Right lobe of liver (tissue), 6 donors: ENCODE data around the gene ARHGAP33. TPM values are rescaled to one million over a fixed set of nuclear protein-coding genes. Genes with fewer than 3 reads are reported as not detected.

Source experiments
- ATAC-seq, 4 donors: fragments of 200-7000 bp; cut with Tn5 transposase; one replicate each; pipeline ENCODE4 v1.9.1; 2020; ENCODE audit warnings: mild to moderate bottlenecking in 4 of 4, moderate library complexity in 4 of 4
- DNase-seq, 3 donors: peaks; one replicate each; pipeline ENCODE4 v3.0.0-alpha.2; 2020
- H3K27ac ChIP-seq, 3 donors: fragments of 200-600 bp; one replicate each; pipeline ENCODE4 v1.8.0; 2022
- H3K27me3 ChIP-seq, 2 donors: fragments of 200-600 bp; one replicate each; pipeline ENCODE4 v1.8.0; 2022
- H3K36me3 ChIP-seq, 4 donors: fragments of 200-600 bp; sonication (generic) in 1 of 4; one replicate each; pipeline versions ENCODE4 v1.5.1 to v1.8.0; 2017 to 2022; ENCODE audit warnings: control low read depth in 1 of 4
- H3K4me1 ChIP-seq, 4 donors: fragments of 200-600 bp; sonication (generic) in 1 of 4; one replicate each; pipeline versions ENCODE4 v1.5.1 to v1.8.0; 2017 to 2022; ENCODE audit warnings: control low read depth in 1 of 4
- H3K4me3 ChIP-seq, 3 donors: fragments of 200-600 bp; one replicate each; pipeline ENCODE4 v1.8.0; 2022
- H3K9me3 ChIP-seq, 4 donors: fragments of 200-600 bp; sonication (generic) in 1 of 4; one replicate each; pipeline versions ENCODE4 v1.5.1 to v1.8.0; 2017 to 2022; ENCODE audit warnings: control low read depth in 1 of 4
- CTCF ChIP-seq, 4 donors: fragments of 200-600 bp in 3 of 4; fragments of 450-650 bp in 1 of 4; IDR thresholded peaks; one replicate each; pipeline versions ENCODE4 v1.5.1 to v1.8.0; 2016 to 2022; ENCODE audit warnings: antibody characterized with exemption in 4 of 4, mild to moderate bottlenecking in 2 of 4
- POLR2A ChIP-seq: fragments of 450-650 bp; IDR thresholded peaks from one replicate; pipeline ENCODE4 v1.6.1; 2017; ENCODE audit warnings: antibody characterized with exemption, mild to moderate bottlenecking
- WGBS: methylation state at CpG from one replicate; pipeline ENCODE4 v1.1.6; 2018; ENCODE audit warnings: low coverage, low lambda C conversion rate; ENCODE audit not compliant: insufficient coverage; ENCODE audit errors: missing lambda C conversion rate; 5-methylcytosine and 5-hydroxymethylcytosine counted together
- intact Hi-C, 2 donors: fragments of 100-400 bp; cut with DNase I; formaldehyde crosslinking; loops; one replicate each; pipeline versions ENCODE4 v1.11.2 to v1.14.1; 2022
- total RNA-seq, 6 experiments: library from RNA; depleted of rRNA in 2 of 6; stranded (reverse); fragments of >200 nt in 2 of 6; fragmentation: NEBNext Ultra II Directional in 3 of 6; extraction: Animal tissue kit (Norgen Biotek cat#: 25700) in 3 of 6; gene quantifications; one replicate each; pipeline versions ENCODE4 v1.1.0 to v1.2.4, GENCODE V29; 2016 to 2023
- donor health status: DM: no; HTN: yes; CAD: no.
- donor health status: DM: no; HTN: no; CAD: no.
- donor health status: DM: no; HTN: no; CAD: no.
- donor health status: DM: no; HTN: yes; CAD: no.
- donor health status: DM: no; HTN: yes; CAD: no.

ARHGAP33 gene
- total RNA-seq, 6 experiments from 2014 or later = 0.37 to 5.2 (median 3.1) TPM

GRCh38 chr19:35742121-35742724 is 33.1 kb upstream of the ARHGAP33 start, which contains the start of gene IGFLR1:
TSS of gene IGFLR1 (minus strand) at chr19:35742452. CDS start at chr19:35741180, 1,272 bp downstream.
- intact Hi-C loops = no loop called here
- Histone ChIP-seq H3K4me3 (peak within 1 kb of the TSS; percentile 60 to 73 (median 66)), H3K9me3 (no peaks in the 10 kb centered on the region), H3K4me1 (peaks cover 0 to 30% (median 9%) of the 10 kb centered on the region in 4 donors), H3K27ac (peak within 1 kb of the TSS; percentile 59 to 84 (median 72)), H3K27me3 (no peaks in the 10 kb centered on the region), H3K36me3 (peaks cover 0 to 20% (median 0%) of the 10 kb centered on the region in 4 donors)
- WGBS = 57% methylated on average over 9 of the region's 9 CpGs
- TF ChIP-seq POLR2A = peak; percentile 26
- TF ChIP-seq CTCF (IDR thresholded peaks at IDR 0.05) = no peak
- DNase-seq (no peak), ATAC-seq (no peak)

DNA sequence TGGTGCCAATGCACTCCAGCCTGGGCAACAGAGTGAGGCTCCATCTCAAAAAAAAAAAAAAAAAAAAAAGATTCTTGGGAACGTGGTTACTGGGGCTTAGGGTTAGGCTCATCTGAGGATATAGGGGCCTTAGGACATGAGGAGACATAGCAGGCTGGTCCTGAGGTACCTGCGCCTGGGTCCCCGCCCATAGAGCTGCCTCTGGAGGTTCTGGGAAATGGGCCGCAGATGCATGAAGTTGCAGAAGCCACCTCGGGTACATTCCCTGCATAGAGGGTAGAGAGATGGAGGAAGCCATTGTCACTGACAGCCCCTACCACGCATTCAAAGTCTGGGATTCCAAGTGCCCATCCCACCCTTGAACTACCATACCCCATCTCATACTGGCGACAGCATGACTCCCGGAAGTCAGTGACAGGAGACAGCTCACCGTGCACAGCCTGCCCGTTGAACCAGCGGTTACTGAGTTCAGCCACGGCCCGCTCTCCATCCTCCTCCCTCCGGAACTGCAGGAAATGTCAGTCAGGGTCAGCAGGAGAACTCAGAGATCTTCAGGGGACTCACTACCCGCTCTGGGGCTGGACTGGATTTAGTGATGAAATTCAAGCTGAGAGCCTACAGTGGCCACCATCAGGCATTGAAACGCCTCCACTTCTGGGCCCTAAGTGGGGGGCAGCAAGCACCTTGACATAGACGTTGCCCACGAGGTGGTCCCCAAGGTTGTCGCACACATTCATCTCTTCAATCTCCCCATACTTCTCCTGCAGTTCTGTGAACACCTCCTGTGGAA is 31.5 kb upstream of the ARHGAP33 start:
- no peaks in the 10 kb centered on the region for H3K9me3 ChIP-seq
- H3K36me3 ChIP-seq = peaks cover 0 to 4% (median 0%) of the 10 kb centered on the region in 4 donors
- no peak overlapping the region for H3K27ac ChIP-seq
- 80% methylated on average over 15 of the region's 19 CpGs for WGBS
- intact Hi-C loops = no loop called here
- TF ChIP-seq CTCF (IDR thresholded peaks at IDR 0.05) (no peak), POLR2A (no peak)
- H3K27me3 ChIP-seq = no peaks in the 10 kb centered on the region
- peaks cover 0 to 35% (median 14%) of the 10 kb centered on the region in 4 donors for H3K4me1 ChIP-seq
- peak overlapping the region; percentile 80 to 95 (median 90) for H3K4me3 ChIP-seq
- DNase-seq = no peak
- ATAC-seq = no peak

DNA sequence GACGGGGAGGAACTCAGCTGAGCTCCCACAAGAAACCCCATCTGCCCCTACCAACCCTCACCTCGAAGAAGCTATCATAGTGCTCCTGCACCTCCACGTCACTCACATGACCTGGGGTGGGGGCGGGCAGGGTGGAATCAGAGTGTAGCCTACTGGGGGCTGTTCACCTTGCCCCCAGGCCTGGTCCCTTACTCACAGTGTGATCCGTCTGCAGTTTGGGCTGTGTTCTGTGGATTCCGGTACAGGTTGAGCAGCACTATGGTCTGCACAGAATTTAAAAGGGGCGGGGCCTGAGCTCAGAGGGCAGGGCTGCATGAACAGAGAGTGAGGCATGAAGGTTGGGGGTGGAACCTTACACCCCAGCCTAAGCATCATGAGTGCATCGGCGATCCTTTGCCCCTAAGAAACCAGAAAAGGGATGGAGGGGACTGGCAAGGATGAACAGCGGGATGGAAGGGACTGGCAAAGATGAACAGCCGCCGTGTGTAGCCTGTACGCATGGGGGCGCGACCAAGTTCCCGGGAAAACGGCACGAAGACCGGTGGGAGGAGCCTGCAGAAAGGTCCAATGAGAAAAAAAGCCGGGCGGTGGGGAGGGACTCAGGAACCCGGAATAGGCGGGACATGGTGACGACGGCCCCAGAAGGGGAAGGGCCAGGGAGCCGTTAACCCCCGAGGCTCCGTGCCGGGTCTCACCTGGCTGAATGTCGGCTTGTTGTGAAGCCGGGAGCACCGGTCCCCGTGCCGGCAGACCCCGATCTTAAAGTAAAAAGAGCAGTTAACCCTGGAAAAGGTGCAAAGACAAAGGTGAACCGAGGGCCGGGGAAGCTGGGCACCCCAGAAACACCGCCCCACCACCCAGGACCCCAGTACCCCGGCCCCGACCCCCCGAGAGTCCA is 30.7 kb upstream of the ARHGAP33 start:
- Histone ChIP-seq H3K4me1 (peaks cover 0 to 35% (median 17%) of the 10 kb centered on the region in 4 donors), H3K36me3 (no peaks in the 10 kb centered on the region), H3K9me3 (no peaks in the 10 kb centered on the region), H3K27me3 (no peaks in the 10 kb centered on the region), H3K27ac (peak overlapping the region; percentile 99), H3K4me3 (peak overlapping the region; percentile 80 to 95 (median 90))
- DNase-seq = peak; percentile 96 to 98 (median 97)
- intact Hi-C loops = no loop called here
- peak; percentile 66 to 74 (median 69) for ATAC-seq
- TF ChIP-seq CTCF (IDR thresholded peaks at IDR 0.05) = peak; percentile 27 to 39 (median 35)
- no peak for TF ChIP-seq POLR2A
- 4% methylated on average over 39 of the region's 41 CpGs for whole genome bisulfite sequencing

DNA sequence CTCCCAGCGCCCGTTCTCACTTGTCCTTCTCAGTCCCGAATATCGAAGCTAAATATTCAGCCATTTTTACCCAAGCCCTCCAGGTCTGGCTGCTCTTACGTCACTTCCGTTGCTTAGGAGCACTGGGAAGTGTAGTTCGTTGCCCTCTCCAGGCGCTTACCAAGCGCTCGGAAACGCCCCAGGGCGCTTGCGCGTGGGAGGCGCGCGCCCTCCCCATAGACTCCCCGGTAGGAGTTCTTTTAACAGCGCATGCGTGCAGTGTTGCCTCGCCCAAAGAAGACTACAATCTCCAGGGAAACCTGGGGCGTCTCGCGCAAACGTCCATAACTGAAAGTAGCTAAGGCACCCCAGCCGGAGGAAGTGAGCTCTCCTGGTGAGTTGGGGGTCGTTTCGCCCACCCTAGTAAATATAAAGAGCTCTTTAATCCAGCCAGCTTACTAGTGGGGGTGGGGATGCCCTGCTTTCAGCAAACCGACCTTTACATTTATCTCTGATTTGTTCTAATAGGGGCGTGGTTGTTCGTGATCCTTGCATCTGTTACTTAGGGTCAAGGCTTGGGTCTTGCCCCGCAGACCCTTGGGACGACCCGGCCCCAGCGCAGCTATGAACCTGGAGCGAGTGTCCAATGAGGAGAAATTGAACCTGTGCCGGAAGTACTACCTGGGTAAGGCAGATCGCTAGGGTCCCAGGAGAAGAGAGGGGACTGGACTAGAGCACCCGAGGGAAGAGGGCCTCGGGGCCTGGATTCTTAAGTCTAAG is 29.9 kb upstream of the ARHGAP33 start, which contains the start of the genes PSENEN and U2AF1L4:
Gene PSENEN (plus strand): TSS at position 324 of the 759 bp plus-strand sequence. CDS start 280 bp downstream, at position 604.
Gene U2AF1L4 (minus strand): TSS at position 91 of the 759 bp plus-strand sequence. CDS start 27 bp downstream, at position 64.
- WGBS = 1% methylated on average over 8 of the region's 40 CpGs
- H3K27ac ChIP-seq = peak within 1 kb of the TSS; percentile 99
- intact Hi-C loops = no loop called here
- ATAC-seq = peak; percentile 69 to 73 (median 72)
- H3K9me3 ChIP-seq = no peaks in the 10 kb centered on the region
- H3K27me3 ChIP-seq = no peaks in the 10 kb centered on the region
- peak within 1 kb of the TSS; percentile 80 to 95 (median 90) for H3K4me3 ChIP-seq
- no peaks in the 10 kb centered on the region for H3K36me3 ChIP-seq
- TF ChIP-seq POLR2A (no peak), CTCF (IDR thresholded peaks at IDR 0.05) (no peak)
- DNase-seq = peak; percentile 96 to 99 (median 98)
- H3K4me1 ChIP-seq = peaks cover 0 to 33% (median 17%) of the 10 kb centered on the region in 4 donors
